GM12865 (cell line): ENCODE data around the gene INTU.
A peak's percentile ranks its signal among the peaks of the same experiment; 100 is the strongest.

Source experiments
- DNase-seq: peaks from one replicate; pipeline ENCODE4 v3.0.0; 2010; ENCODE audit warnings: low read depth
- H3K4me3 ChIP-seq: 2 replicates; pipeline ENCODE4 v1.5.1; 2011; ENCODE audit warnings: mild to moderate bottlenecking, low read depth, low read length, control low read depth
- TF ChIP-seq, protein P1 (sequence below): IDR thresholded peaks from 2 replicates; pipeline ENCODE4 v1.5.1; 2011; ENCODE audit warnings: low read length, control low read depth, low read depth, inconsistent platforms; ENCODE audit not compliant: insufficient read depth; ENCODE audit errors: missing control alignments

INTU gene

DNA sequence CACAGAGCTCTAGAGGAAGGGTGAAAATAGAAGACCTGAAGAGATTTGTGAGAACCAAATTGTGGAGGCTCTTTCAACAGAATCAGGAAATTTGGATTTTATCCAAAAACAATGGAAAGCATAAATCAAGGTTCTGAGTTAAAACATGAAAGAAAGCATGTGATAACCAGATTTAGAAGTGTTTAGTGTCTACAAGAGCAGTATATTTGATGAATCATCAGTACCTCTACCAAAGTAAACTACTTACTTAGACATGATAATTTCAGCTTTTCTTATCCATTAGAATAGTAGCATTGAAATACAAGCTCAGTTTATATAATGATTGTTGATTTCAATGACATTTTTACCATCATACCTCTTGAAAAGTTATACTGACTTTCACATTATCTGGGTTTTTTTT, 25.9 kb upstream of the INTU start:
- TF ChIP-seq, protein P1, sequence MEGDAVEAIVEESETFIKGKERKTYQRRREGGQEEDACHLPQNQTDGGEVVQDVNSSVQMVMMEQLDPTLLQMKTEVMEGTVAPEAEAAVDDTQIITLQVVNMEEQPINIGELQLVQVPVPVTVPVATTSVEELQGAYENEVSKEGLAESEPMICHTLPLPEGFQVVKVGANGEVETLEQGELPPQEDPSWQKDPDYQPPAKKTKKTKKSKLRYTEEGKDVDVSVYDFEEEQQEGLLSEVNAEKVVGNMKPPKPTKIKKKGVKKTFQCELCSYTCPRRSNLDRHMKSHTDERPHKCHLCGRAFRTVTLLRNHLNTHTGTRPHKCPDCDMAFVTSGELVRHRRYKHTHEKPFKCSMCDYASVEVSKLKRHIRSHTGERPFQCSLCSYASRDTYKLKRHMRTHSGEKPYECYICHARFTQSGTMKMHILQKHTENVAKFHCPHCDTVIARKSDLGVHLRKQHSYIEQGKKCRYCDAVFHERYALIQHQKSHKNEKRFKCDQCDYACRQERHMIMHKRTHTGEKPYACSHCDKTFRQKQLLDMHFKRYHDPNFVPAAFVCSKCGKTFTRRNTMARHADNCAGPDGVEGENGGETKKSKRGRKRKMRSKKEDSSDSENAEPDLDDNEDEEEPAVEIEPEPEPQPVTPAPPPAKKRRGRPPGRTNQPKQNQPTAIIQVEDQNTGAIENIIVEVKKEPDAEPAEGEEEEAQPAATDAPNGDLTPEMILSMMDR: no peak
- DNase-seq: no peak
- H3K4me3 ChIP-seq: no peak overlapping the region

DNA sequence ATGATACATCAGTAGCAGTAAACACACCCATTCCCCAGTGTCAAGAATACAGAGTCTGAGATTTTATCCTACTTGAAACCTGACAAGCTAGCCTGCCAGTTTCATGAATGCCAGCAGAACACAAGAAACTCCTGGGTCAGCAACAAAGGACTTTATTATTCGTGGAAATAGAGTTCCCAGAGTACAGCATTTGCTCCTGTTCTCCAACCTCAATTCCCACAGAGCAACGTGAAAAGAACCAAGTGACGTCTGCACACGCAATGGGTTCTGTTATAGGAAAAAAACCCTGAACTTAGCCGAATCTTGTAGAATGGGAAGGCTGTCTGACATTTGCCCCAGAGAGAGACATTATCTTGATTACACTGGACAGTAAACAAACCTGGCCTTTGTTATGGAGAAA, 23.3 kb upstream of the INTU start:
- no peak for DNase-seq
- no peak overlapping the region for H3K4me3 ChIP-seq
- TF ChIP-seq, protein P1: no peak

DNA sequence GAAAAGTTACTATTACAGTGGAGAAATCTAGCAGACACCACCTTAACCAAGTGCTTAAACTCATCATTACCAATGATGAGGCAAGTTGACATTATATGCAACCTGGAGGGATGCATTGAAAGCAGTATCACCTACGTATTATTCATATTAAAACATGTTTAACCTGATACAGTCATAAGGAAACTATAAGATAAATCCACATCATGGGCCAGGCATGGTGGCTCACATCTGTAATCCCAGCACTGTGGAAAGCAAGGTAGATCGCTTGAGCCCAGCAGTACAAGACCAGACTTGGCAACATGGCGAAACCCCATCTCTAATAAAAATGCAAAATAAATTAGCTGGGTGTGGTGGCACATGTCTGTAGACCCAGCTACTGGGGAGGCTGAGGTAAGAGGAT, 22.3 kb upstream of the INTU start:
- TF ChIP-seq, protein P1: no peak
- DNase-seq: no peak
- no peak overlapping the region for H3K4me3 ChIP-seq

DNA sequence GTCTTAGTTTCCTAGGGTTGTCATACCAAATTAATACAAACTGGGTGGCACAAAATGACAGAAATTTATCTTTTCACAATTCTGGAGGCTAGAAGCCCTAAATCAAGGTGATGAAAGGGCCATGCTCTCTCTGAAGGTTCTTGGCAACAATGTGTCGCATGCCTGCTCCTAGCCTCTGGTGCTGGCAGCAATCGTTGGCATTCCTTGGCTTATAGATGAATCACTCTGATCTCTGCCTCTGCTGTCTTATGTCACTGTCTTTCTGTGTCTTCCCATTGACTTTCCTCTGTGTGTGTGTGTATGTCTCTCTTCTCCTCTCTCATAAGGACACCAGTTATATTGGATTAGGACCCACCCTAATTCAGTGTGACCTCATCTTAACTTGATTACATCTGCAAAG, 15.9 kb upstream of the INTU start:
- TF ChIP-seq, protein P1: no peak
- no peak overlapping the region for H3K4me3 ChIP-seq
- DNase-seq: no peak

DNA sequence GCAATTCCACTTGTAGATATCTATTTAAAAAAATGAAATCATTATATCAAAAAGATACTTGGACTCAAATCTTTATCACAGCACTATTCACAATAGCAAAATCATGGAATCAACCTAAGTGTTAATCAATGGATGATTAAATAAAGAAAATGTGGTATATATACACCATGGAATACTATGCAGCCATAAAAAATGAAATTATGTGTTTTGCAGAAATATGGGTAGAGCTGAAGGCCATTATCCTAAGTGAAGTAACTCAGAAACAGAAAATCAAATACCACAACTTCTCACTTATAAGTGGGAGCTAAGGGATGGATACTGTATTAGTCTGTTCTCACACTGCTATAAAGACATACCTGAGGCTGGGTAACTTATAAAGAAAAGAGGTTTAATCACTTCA, 14.3 kb upstream of the INTU start:
- no peak for DNase-seq

DNA sequence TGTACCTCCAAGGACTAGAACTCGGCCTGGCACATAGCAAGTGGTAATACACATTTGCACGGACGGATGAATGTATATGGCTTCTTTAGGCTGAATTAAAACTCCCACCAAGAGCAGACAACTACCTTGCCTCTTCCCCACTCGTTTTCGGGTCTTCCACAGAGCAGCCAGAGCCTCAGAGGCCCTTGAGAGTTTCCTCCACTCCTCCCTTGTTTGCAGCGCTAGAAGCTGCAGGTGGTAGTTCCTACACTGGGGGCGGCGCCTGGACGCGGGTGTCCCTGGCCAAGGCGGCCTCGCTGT, 10.2 kb upstream of the INTU start:
- no peak overlapping the region for H3K4me3 ChIP-seq
- TF ChIP-seq, protein P1: no peak

More for the DNA sequence above, 14.3 kb upstream of the INTU start:
- TF ChIP-seq, protein P1: no peak
- no peak overlapping the region for H3K4me3 ChIP-seq

DNA sequence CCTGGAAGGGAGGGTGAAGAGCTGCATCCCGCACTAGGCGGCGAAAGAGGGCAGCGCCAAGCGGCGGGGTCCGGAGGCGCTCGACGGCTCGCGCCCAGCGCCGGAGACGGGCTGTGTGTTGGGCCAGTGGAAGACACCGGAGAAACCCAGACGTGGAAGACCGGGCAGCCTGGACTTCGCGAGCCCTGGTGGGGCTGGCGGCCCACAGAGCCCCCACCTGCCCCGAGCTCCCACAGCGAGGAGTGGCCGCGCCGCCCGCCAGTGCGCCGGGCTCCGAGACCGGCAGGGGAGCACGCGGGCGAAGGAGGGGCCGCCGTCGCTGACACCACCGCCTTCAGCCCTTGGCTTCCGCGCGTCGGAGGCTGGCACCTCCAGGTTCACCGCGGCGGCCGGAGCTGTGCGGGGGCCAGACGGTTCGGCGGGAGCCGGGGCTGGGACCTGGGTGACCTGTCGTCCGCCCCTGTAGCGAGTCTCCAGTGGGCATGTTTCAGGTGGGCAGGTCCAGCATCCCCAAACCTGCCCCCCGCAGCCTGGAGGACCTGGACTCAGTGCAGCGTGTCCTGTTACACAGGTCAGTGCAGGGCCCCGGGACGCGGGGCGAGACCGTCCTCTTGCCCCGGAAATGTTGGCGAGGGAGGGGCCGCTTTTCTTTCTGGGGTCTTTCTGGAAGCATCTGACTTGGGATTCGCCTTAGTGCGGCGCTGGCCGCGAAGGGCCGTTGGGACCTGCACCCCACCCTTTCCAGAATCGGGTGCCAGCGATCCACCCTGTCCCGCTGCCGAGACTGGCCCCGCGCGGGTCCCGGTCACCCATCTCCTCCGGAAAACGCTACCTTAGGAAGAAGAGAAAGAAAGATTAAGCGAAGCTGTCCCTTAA, 9.6 kb upstream of the INTU start:
- DNase-seq: no peak
- TF ChIP-seq, protein P1: no peak
- H3K4me3 ChIP-seq: peak overlapping the region; percentile 15

More for the DNA sequence above, 10.2 kb upstream of the INTU start:
- no peak for DNase-seq
